Embryonic facial prominence (tissue), 1 donor: ENCODE data around the gene LCLAT1.
"Not testable (repeated sequence)": the region's sequence is repeated elsewhere in the genome, so short reads cannot be mapped to it uniquely, and the experiment has no call there.

ENCODE experiments used
- DNase-seq: peaks from one replicate; pipeline ENCODE4 v3.0.0-alpha.2; 2016; ENCODE audit errors: extremely low spot score

Gene LCLAT1

GRCh38 chr2:30487603-30488002 is 40.6 kb downstream of the LCLAT1 start:
- no peak for DNase-seq

GRCh38 chr2:30488012-30488659 is 41.1 kb downstream of the LCLAT1 start:
- DNase-seq = no peak

DNA sequence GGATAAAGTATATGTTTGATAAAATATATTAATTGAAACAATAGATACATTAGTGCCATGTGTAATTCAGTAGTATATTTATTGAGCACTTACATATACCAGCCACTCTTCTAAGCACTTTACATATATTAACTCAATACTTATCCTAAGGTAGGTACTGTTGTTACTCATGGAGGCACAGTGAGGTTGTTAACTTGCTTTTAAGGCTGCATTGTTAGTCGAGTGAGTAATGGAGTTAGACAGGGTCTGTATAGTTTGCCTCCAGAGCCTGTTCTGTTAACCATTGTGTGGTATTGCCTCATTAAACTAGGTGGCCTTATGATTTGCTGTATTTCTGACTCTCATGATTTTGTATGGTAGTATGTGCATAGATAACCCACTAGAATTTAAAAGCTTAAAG is 44.2 kb downstream of the LCLAT1 start:
- DNase-seq = no peak

GRCh38 chr2:30492185-30492584 is 45.1 kb downstream of the LCLAT1 start:
- no peak for DNase-seq

- no peak for DNase-seq
Measured at GRCh38 chr2:30492619-30493018, 45.6 kb downstream of the LCLAT1 start.

GRCh38 chr2:30493440-30493839 is 46.4 kb downstream of the LCLAT1 start:
- DNase-seq = no peak

- DNase-seq = not testable (repeated sequence)
Measured at GRCh38 chr2:30495896-30496295, 48.9 kb downstream of the LCLAT1 start.

- DNase-seq = no peak
Measured at GRCh38 chr2:30499681-30500080, 52.6 kb downstream of the LCLAT1 start.

GRCh38 chr2:30500699-30501098 is 53.7 kb downstream of the LCLAT1 start:
- DNase-seq = no peak

GRCh38 chr2:30502310-30502709 is 55.3 kb downstream of the LCLAT1 start:
- no peak for DNase-seq

GRCh38 chr2:30503007-30503694 is 56.1 kb downstream of the LCLAT1 start:
- DNase-seq = no peak

GRCh38 chr2:30503695-30504052 is 56.6 kb downstream of the LCLAT1 start:
- no peak for DNase-seq

DNA sequence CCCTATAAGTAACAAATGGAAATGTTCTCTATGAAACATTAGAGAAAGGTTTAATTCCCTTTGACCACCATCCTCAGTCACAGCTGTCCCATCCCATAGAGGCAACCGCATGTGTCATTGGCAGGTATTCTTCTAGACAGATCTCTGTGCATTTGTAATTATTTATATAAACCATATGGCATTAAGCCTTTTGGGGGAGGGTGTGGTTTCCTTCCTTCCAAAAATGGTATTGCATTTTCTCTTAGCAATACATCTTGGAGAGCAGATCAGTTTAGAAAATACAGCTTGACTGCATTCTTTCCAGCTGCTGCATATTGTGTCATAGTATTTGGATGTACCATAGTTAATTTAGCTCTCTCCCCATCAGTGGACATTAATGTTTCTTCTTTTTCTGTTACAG is 57.7 kb downstream of the LCLAT1 start:
- no peak for DNase-seq

DNA sequence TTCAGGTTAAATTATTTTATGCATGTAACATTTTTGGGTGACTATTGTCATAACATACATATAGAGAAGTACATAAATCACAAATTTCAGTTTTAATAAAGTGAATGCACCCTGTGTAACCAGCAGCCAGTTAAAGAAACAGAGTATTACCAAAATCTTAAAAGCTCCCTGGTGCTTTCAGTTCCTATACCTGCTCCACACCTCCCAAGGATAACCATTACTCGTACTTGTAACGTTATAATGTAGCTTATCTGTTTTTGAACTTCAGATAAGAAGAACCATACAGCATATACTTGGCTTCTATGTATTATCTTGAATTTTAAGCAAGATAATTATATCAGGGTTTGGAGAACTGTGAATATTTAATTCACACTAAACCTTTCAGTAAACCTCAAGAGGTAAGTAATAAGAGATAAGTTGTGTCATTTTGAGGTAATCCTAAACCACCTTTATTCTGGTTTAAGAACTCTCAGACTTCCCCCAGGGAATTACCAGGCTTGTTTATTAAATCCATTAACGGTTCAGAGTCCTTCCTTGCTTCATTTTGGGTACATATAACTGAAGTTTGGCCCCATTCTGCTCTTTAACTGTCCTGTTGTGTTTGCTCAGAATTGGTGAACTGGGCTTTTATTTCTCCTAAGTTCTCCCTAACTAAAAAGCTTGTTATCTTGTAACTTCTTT is 58.6 kb downstream of the LCLAT1 start:
- DNase-seq = no peak

DNA sequence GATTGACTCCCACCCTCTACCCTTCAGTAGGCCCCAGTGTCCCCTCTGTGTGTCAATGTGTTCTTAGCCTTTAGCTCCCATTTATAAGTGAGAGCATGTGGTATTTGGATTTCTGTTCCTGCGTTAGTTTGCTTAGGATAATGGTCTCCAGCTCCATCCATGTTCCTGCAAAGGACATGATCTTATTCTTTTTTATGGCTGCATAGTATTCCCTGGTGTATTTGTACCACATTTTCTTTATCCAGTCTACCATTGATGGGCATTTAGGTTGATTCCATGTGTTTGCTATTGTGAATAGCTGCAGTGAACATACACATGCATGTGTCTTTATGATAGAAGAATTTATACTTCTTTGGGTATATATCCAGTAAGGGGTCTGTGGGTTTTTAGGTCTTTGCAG is 60.4 kb downstream of the LCLAT1 start:
- not testable (repeated sequence) for DNase-seq

DNA sequence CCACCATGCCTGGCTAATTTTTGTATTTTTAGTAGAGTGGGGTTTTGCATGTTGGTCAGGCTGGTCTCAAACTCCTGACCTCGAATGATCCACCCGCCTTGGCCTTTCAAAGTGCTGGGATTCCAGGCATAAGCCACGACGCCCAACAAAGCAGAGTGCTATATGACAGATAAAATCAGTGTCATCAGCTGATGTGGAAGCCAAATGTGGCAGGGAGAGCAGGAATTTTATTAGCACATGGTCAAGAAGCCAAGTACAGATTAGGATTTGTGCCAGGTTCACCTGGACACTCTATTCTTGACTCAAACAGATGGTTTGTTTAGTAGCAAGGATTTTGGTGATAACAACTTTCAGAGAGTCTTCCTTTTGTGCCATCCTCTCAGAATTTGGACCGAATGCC is 62.7 kb downstream of the LCLAT1 start:
- no peak for DNase-seq

DNA sequence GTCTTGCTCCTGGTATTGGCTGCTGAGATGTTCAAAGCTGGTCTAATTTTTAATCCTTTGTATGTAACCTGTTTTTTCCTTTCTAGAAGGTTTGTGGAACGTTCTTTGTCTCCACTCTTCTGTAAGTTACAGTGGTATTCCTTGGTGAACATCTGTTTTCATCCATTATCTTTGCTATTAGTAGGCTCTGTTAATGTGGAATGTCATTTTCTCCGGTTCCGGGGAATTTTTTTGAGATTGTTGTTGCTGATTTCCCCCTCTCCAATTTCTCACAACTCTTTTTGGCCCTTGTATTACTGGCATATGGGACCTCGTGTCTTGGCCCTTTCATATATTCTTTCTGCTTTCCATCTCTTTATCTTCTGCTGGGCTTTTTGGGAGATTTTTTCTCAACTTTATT is 63.4 kb downstream of the LCLAT1 start:
- no peak for DNase-seq

DNA sequence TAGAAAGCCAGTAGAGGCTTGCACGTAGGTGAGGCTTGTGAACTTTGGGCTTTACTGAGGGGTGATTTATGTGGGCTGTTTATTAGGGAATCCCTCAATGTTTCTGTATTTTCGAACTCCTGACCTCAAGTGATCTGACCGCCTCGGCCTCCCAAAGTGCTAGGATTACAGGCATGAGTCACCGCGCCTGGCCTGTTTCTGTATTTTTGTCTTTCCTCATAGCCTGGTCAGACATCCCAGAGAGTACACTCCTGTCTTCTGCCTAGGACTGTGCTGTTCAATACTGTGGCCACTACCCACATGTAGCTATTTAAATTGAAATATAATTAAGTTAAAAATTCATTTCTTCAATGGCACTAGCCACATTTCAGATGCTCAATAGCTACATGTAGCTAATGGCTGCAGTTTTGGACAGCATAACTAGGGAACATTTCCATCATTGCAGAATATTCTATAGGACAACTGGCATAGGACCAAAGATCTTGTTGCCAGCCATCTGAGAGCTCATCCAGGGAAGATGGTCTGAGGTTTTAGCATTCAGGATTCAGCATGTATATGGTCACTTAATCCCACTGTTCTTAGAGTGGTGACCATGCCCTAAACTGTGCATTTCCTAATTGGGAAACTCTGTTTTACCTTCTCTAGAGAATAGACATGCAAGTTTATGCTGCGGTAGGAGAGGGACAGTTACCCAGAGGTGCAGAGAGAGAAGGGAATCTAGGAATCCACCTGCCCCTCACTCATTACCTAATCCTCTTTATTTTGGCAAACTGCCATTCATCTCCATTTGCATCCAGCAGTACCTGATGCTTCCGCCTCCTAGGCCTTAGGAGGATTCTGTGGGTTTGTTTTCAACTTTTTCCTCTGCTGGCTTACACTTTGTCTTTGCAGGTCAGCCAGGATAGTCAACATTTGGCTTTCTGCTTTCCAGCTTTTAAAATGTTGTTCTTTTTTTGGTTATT is 64.4 kb downstream of the LCLAT1 start:
- no peak for DNase-seq

- DNase-seq = no peak
Measured at GRCh38 chr2:30512243-30512886, 65.3 kb downstream of the LCLAT1 start.

- DNase-seq = not testable (repeated sequence)
Measured at GRCh38 chr2:30513649-30514048, 66.6 kb downstream of the LCLAT1 start.

DNA sequence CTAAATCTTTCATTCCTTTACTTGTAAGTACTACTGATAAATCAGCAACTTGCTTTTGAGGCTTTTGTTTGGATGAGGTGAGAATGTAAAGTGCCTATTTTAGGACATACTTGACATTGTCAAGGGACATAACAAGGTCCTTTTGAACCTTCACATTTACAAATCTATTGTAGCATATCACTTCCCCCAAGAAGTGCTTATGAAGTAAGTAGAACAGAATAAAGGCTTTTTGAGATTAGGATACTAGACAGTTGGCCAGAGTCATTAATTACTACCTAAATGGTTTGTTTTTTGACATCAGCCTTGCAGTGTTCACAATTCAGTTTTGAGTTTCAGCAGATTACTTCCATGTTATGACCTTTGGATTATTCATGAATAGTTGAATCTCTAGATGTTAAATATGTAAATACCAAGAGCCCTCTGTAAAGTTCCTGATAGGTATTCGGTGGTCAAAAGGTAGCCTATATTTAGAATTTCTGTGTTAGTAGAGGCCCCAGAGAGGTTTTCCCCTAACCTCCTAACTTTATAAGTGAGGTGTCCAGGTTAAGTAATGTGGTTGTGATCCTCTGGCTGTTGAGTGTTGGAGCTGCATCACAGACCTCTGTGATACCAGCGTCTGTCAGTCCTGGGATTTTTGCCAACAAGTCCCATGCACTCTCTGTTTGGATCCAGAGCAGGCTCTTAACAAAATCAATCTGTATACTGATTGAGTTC is 67.2 kb downstream of the LCLAT1 start:
- no peak for DNase-seq
